Neuronal stem cell (in vitro differentiated cells): ENCODE results near the gene ANKS6.

Experiments
- DNase-seq: peaks from one replicate; pipeline ENCODE4 v3.0.0-alpha.2; 2013; ENCODE audit warnings: low spot score
- H2AFZ ChIP-seq: one replicate; pipeline ENCODE4 v1.6.1; 2013; ENCODE audit warnings: mild to moderate bottlenecking, low read length, inconsistent platforms
- H2AK5ac ChIP-seq: 2 replicates; pipeline ENCODE4 v1.6.1; 2013; ENCODE audit warnings: low read depth, mild to moderate bottlenecking, inconsistent platforms, low read length, moderate library complexity, mixed read lengths
- H2BK120ac ChIP-seq: 2 replicates; pipeline ENCODE4 v1.6.1; 2013; ENCODE audit warnings: low read depth, mild to moderate bottlenecking, inconsistent platforms, low read length, moderate library complexity, mixed read lengths
- H2BK12ac ChIP-seq: one replicate; pipeline ENCODE4 v1.6.1; 2013; ENCODE audit warnings: low read length, inconsistent platforms
- H2BK15ac ChIP-seq: 2 replicates; pipeline ENCODE4 v1.6.1; 2013; ENCODE audit warnings: mild to moderate bottlenecking, low read length, inconsistent platforms, mixed read lengths
- H2BK5ac ChIP-seq: one replicate; pipeline ENCODE4 v1.6.1; 2013; ENCODE audit warnings: inconsistent platforms, mild to moderate bottlenecking, low read length, moderate library complexity
- H3K14ac ChIP-seq: one replicate; pipeline ENCODE4 v1.6.1; 2013; ENCODE audit warnings: low read length, inconsistent platforms
- H3K18ac ChIP-seq: 2 replicates; pipeline ENCODE4 v1.6.1; 2013; ENCODE audit warnings: low read length, inconsistent platforms
- H3K23ac ChIP-seq: 2 replicates; pipeline ENCODE4 v1.6.1; 2013; ENCODE audit warnings: low read depth, mild to moderate bottlenecking, mixed read lengths, low read length, inconsistent platforms; ENCODE audit not compliant: poor library complexity
- H3K27ac ChIP-seq: replicated peaks from 3 replicates; pipeline ENCODE4 v1.5.1; 2013; ENCODE audit warnings: low read length, inconsistent platforms
- H3K27me3 ChIP-seq, 3 experiments: 2 replicates each; pipeline ENCODE4 v1.6.1; 2013; ENCODE audit warnings: low read length in 3 of 3, mild to moderate bottlenecking in 2 of 3, inconsistent platforms in 1 of 3, low read depth in 1 of 3, mixed read lengths in 1 of 3, moderate library complexity in 1 of 3; ENCODE audit not compliant: control insufficient read depth in 3 of 3, insufficient read depth in 3 of 3
- H3K36me3 ChIP-seq, 2 donors: replicated peaks in 1 of 2; 2 replicates each; pipeline ENCODE4 v1.6.1; 2013; ENCODE audit warnings: low read length in 2 of 2; ENCODE audit not compliant: control insufficient read depth in 2 of 2, insufficient read depth in 2 of 2
- H3K4ac ChIP-seq: 2 replicates; pipeline ENCODE4 v1.6.1; 2013; ENCODE audit warnings: inconsistent platforms, mild to moderate bottlenecking, low read length, moderate library complexity
- H3K4me1 ChIP-seq, 2 donors: 1 replicate in 1 of 2; 2 replicates in 1 of 2; pipeline ENCODE4 v1.6.1; 2013; ENCODE audit warnings: low read length in 2 of 2, low read depth in 1 of 2; ENCODE audit not compliant: control insufficient read depth in 2 of 2, insufficient read depth in 1 of 2
- H3K4me2 ChIP-seq: one replicate; pipeline ENCODE4 v1.6.1; 2013; ENCODE audit warnings: mild to moderate bottlenecking, low read length, inconsistent platforms; ENCODE audit not compliant: insufficient read depth, poor library complexity, severe bottlenecking
- H3K4me3 ChIP-seq, 2 donors: 2 replicates each; pipeline ENCODE4 v1.5.1; 2013; ENCODE audit warnings: low read length in 2 of 2, mild to moderate bottlenecking in 2 of 2, inconsistent platforms in 1 of 2, moderate library complexity in 1 of 2
- H3K79me1 ChIP-seq: one replicate; pipeline ENCODE4 v1.6.1; 2013; ENCODE audit warnings: low read depth, mild to moderate bottlenecking, inconsistent platforms, low read length, moderate library complexity
- H3K9ac ChIP-seq: one replicate; pipeline ENCODE4 v1.6.1; 2013; ENCODE audit warnings: mild to moderate bottlenecking, low read depth, low read length, inconsistent platforms; ENCODE audit not compliant: poor library complexity
- H3K9me3 ChIP-seq, 2 donors: replicated peaks in 1 of 2; 2 replicates each; pipeline versions ENCODE3 to v1.6.1; 2013; ENCODE audit warnings: low read length in 2 of 2, mild to moderate bottlenecking in 2 of 2, inconsistent platforms in 1 of 2, low read depth in 1 of 2, mixed read lengths in 1 of 2, moderate library complexity in 1 of 2; ENCODE audit not compliant: control insufficient read depth in 2 of 2, insufficient read depth in 1 of 2
- H4K8ac ChIP-seq: one replicate; pipeline ENCODE4 v1.6.1; 2013; ENCODE audit warnings: low read depth, mild to moderate bottlenecking, inconsistent platforms, low read length, moderate library complexity
- H4K91ac ChIP-seq: one replicate; pipeline ENCODE4 v1.6.1; 2013; ENCODE audit warnings: low read length, low read depth, mild to moderate bottlenecking, inconsistent platforms; ENCODE audit not compliant: poor library complexity
- WGBS, 2 donors: extraction: QIAGEN DNeasy Blood & Tissue Kit; methylation state at CpG; one replicate each; pipeline ENCODE4 v1.1.7; 2013; ENCODE audit warnings: missing lambda C conversion rate in 2 of 2, mixed read lengths in 1 of 2; ENCODE audit not compliant: insufficient read length in 2 of 2, insufficient replicate concordance in 1 of 2; ENCODE audit errors: extremely low coverage in 2 of 2; 5-methylcytosine and 5-hydroxymethylcytosine counted together

ANKS6 gene

DNA sequence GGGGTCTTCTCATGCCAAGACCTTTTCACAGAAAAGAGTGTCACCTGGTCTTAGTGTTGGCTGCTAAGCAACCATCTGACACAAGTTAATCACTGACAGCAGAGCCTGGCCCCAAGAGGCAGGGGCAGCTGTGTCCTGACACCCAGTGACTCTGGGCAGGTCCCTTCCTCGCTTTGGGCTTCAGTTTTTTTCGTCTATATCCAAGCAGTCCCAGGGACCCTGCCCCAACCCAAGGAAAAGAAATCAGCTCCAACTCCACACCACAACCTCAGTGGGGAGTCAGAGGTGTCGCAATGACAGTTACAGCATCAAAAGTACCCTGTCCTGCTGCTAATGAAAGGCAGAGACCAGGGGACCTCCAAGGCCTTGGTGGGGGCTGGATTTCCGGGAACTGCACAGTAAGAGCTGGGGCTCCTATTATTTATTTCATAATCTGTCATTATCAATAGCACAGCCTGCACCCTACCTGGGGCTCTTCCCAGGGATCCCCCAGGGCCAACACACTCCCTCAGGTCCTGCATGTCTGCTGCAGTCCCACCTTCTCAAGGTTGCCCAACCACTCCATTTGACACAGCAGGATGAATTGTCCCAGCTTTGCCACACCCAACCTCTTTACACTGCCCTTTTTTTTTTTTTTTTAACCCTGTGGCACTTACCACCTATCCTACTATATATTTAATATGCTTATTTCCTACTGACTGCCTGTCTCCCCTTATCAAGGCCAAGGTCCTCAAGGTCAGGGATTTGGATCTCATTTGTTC is 9.4 kb downstream of the ANKS6 start:
- no peak overlapping the region for H4K8ac ChIP-seq
- no peak overlapping the region for H2AK5ac ChIP-seq
- H2BK15ac ChIP-seq = no peak overlapping the region
- peaks cover 2% of the 10 kb centered on the region for H3K79me1 ChIP-seq
- no peak overlapping the region for H3K9ac ChIP-seq
- H3K36me3 ChIP-seq = peaks cover 21 to 73% of the 10 kb centered on the region in 2 donors
- H3K4me2 ChIP-seq = no peak overlapping the region
- no CpG with 5 or more reads among the region's 4 CpGs for WGBS, 2 donors
- H2AFZ ChIP-seq = no peak overlapping the region
- no peak for DNase-seq
- no peak overlapping the region for H3K14ac ChIP-seq
- no peak overlapping the region for H4K91ac ChIP-seq
- no peaks in the 10 kb centered on the region for H3K27me3 ChIP-seq
- no peak overlapping the region for H3K23ac ChIP-seq
- H3K27ac ChIP-seq = no peak overlapping the region
- no peak overlapping the region for H3K4me3 ChIP-seq
- H2BK120ac ChIP-seq = no peak overlapping the region
- no peak overlapping the region for H2BK5ac ChIP-seq
- no peak overlapping the region for H2BK12ac ChIP-seq
- no peak overlapping the region for H3K4ac ChIP-seq
- H3K18ac ChIP-seq = no peak overlapping the region
- H3K9me3 ChIP-seq = no peaks in the 10 kb centered on the region
- peaks cover 7 to 11% of the 10 kb centered on the region in 2 donors for H3K4me1 ChIP-seq

DNA sequence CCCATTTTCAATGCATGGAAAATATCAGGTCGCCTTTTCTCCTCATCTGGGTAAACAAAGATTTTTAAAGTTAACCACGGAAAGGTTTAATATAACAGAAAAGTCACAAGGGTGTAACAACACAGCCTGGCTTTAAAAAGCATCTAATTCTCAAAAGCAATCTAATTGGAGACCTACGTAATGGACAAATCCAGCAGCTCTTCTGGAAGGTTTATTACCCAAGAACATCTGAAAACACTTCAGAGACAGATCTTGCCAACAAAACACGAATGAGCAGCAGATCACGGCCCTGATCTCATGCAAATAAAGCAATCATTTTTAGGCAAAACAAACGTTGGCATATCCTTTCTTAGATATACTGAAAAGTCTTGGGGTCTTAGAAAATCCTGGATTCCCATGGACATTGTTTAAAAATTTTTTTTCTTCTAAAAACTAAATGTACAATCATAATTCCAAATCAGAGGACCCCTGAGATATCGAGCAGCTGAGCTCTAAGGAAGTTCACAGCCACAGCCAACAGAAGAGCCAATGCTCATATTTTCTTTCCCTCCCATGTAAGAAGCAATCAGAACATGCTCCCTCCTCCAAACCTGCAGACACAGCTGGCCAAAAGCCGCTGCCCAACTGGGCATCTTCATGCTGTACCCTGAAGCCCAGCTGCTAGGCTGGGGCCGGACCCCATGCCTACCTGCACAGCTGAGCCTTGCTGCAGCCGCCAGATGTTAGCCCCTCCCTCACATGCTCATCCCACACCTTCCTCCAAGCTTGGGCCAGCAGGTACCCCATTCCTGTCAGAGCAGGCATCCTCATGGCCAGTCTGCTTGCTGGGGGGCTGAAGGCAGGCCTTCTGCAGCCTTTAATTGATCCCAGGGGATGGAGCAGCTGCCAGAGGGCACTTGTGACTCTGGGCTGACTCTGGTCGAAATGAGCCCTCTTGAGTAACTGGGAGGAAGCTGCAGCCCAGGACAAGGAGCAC is 11.2 kb downstream of the ANKS6 start:
- H3K27me3 ChIP-seq = no peaks in the 10 kb centered on the region
- no peak overlapping the region for H3K4ac ChIP-seq
- no peak overlapping the region for H3K14ac ChIP-seq
- DNase-seq = no peak
- H3K4me1 ChIP-seq = peaks cover 0 to 6% of the 10 kb centered on the region in 2 donors
- H2BK120ac ChIP-seq = no peak overlapping the region
- no peak overlapping the region for H2BK15ac ChIP-seq
- no peak overlapping the region for H3K4me2 ChIP-seq
- no peak overlapping the region for H2AK5ac ChIP-seq
- no peak overlapping the region for H3K27ac ChIP-seq
- H4K8ac ChIP-seq = no peak overlapping the region
- H3K9ac ChIP-seq = no peak overlapping the region
- no peak overlapping the region for H3K18ac ChIP-seq
- H3K36me3 ChIP-seq = peaks cover 18 to 79% of the 10 kb centered on the region in 2 donors
- no peak overlapping the region for H2BK5ac ChIP-seq
- no CpG with 5 or more reads among the region's 11 CpGs for WGBS, 2 donors
- no peak overlapping the region for H3K23ac ChIP-seq
- no peaks in the 10 kb centered on the region for H3K79me1 ChIP-seq
- no peak overlapping the region for H2BK12ac ChIP-seq
- no peak overlapping the region for H4K91ac ChIP-seq
- no peaks in the 10 kb centered on the region for H3K9me3 ChIP-seq
- no peak overlapping the region for H3K4me3 ChIP-seq
- no peak overlapping the region for H2AFZ ChIP-seq

DNA sequence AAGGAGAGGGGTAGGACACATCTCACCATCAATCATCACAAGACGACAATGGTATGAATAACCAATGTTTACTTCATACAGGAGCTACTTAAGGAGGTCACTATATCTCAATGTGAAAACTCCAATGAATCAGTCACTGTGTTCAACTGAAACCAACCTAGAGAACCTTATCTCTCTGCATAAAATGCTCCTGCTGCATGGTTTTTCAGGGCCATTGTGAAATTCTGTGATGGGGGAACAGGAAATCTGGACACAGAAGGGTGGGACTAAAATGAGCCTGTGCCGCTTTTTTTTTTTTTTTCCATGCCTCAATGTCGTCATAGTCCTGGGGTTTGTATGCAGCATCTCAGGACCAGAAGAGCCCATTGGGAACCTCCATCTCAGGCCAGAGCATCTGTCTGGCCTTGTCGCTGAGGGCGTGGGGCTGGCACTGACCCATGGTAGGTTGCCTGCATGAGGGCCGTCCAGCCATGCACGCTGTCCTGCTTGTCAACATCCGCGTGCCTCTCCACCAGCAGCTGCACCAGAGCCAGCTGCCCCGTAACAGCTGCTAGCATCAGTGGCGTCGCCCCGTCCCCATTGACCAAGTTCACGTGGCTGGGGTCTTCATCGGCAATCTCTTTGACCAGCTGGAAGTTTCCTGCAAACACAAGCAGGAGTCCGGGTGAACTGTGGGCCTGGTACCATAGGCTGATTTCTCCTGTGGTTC is 12.7 kb downstream of the ANKS6 start:
- no CpG with 5 or more reads among the region's 16 CpGs for WGBS, 2 donors
- Histone ChIP-seq H4K8ac (no peak overlapping the region), H3K23ac (no peak overlapping the region), H3K27ac (no peak overlapping the region), H4K91ac (no peak overlapping the region), H3K9ac (no peak overlapping the region), H3K4me3 (no peak overlapping the region), H2AK5ac (no peak overlapping the region), H3K79me1 (no peaks in the 10 kb centered on the region), H2AFZ (no peak overlapping the region), H2BK15ac (no peak overlapping the region), H3K14ac (no peak overlapping the region), H3K27me3 (no peaks in the 10 kb centered on the region), H3K18ac (no peak overlapping the region), H3K9me3 (no peaks in the 10 kb centered on the region), H2BK5ac (no peak overlapping the region), H3K4ac (no peak overlapping the region), H3K4me2 (no peak overlapping the region), H2BK120ac (no peak overlapping the region), H2BK12ac (no peak overlapping the region), H3K36me3 (peaks cover 10 to 66% of the 10 kb centered on the region in 2 donors), H3K4me1 (peaks cover 3 to 9% of the 10 kb centered on the region in 2 donors)
- DNase-seq = no peak
